K562 (cell line): ENCODE data around the gene ITK. TPM values are rescaled to one million over a fixed set of nuclear protein-coding genes. Genes with fewer than 3 reads are reported as not detected.

Source experiments
- ATAC-seq: fragments of 200-7000 bp; cut with Tn5 transposase; 3 replicates; pipeline ENCODE4 v1.9.1; 2020; ENCODE audit warnings: moderate library complexity
- BruUV-seq: library from RNA; stranded (reverse); fragments of 400-500 nt; replicated peaks from 2 replicates; lab custom pipeline; 2021; lab: Mats Ljungman, UMichigan
- CTCF ChIA-PET: fragments of 300-600 bp; formaldehyde crosslinking; extraction: SDS; loops from one replicate; lab custom pipeline; 2021; ENCODE audit warnings: low intra/inter-chr PET ratio; lab: Yijun Ruan, JAX
- POLR2A ChIA-PET: fragments of 300-600, 350-650 bp; sonication (Branson Sonifier 250); formaldehyde crosslinking; extraction: SDS; loops from one replicate; lab custom pipeline; 2021; ENCODE audit warnings: antibody characterized with exemption, inconsistent platforms; lab: Yijun Ruan, JAX
- DNase-seq, 4 experiments: peaks; one replicate each; pipeline versions ENCODE4 v3.0.0 to v3.0.0-alpha.2; 2011 to 2018; ENCODE audit warnings: low spot score in 3 of 4, mixed read lengths in 3 of 4; ENCODE audit errors: extremely low read depth in 1 of 4
- FAIRE-seq: peaks from 2 replicates; lab custom pipeline; 2011; peaks lifted over from hg19 to GRCh38; lab: Jason Lieb, UNC
- H2AFZ ChIP-seq: 2 replicates; pipeline ENCODE4 v1.6.0; 2011; ENCODE audit warnings: low read depth, low read length, control low read depth, inconsistent platforms
- H3K27ac ChIP-seq: fragments of 200-600 bp; 3 replicates; pipeline ENCODE4 v1.8.0; 2011; ENCODE audit warnings: low read depth, mild to moderate bottlenecking, control low read depth, inconsistent platforms, low read length, moderate library complexity, mixed read lengths; ENCODE audit errors: extremely low read depth
- H3K27me3 ChIP-seq, 2 experiments: fragments of 300-600 bp in 1 of 2; 2 replicates in 1 of 2; 3 replicates in 1 of 2; pipeline versions ENCODE4 v1.6.0 to v1.8.0; 2011; ENCODE audit warnings: inconsistent platforms in 2 of 2, low read length in 2 of 2, mild to moderate bottlenecking in 1 of 2, mixed read lengths in 1 of 2, moderate library complexity in 1 of 2; ENCODE audit not compliant: control insufficient read depth in 2 of 2, insufficient read depth in 2 of 2
- H3K36me3 ChIP-seq: fragments of 300-600 bp; 3 replicates; pipeline ENCODE4 v1.8.0; 2011; ENCODE audit warnings: mild to moderate bottlenecking, low read length, inconsistent platforms; ENCODE audit not compliant: control insufficient read depth, insufficient read depth
- H3K4me1 ChIP-seq, 2 experiments: fragments of 200-600 bp in 1 of 2; replicated peaks in 1 of 2; 2 replicates in 1 of 2; 3 replicates in 1 of 2; pipeline versions ENCODE4 v1.5.1 to v1.8.0; 2011; ENCODE audit warnings: inconsistent platforms in 2 of 2, low read length in 2 of 2, mild to moderate bottlenecking in 1 of 2, mixed read lengths in 1 of 2, moderate library complexity in 1 of 2; ENCODE audit not compliant: control insufficient read depth in 2 of 2, insufficient read depth in 2 of 2
- H3K4me2 ChIP-seq: 2 replicates; pipeline ENCODE4 v1.6.1; 2011; ENCODE audit warnings: low read length, control low read depth, inconsistent platforms, mixed read lengths; ENCODE audit not compliant: insufficient read depth
- H3K4me3 ChIP-seq: fragments of 200-600 bp; sonication (generic), shearing (Covaris generic); 2 replicates; pipeline ENCODE4 v1.5.1; 2016; ENCODE audit warnings: control low read depth, inconsistent platforms
- H3K79me2 ChIP-seq: fragments of 200-600 bp; 3 replicates; pipeline ENCODE4 v1.8.0; 2011; ENCODE audit warnings: low read length, inconsistent platforms; ENCODE audit not compliant: control insufficient read depth, insufficient read depth
- H3K9ac ChIP-seq, 2 experiments: 2 replicates each; pipeline versions ENCODE4 v1.6.0 to v1.6.1; 2011; ENCODE audit warnings: low read depth in 2 of 2, low read length in 2 of 2, control low read depth in 1 of 2, inconsistent platforms in 1 of 2, mild to moderate bottlenecking in 1 of 2, mixed read lengths in 1 of 2; ENCODE audit not compliant: insufficient read depth in 1 of 2
- H3K9me1 ChIP-seq: one replicate; pipeline ENCODE4 v1.6.0; 2011; ENCODE audit warnings: inconsistent platforms, mild to moderate bottlenecking, low read length, moderate library complexity; ENCODE audit not compliant: control insufficient read depth, insufficient read depth
- H3K9me3 ChIP-seq: replicated peaks from 2 replicates; pipeline ENCODE4 v1.5.1; 2011; ENCODE audit warnings: low read depth, low read length, inconsistent platforms; ENCODE audit not compliant: control insufficient read depth, insufficient read depth
- H4K20me1 ChIP-seq: replicated peaks from 2 replicates; pipeline ENCODE4 v1.6.1; 2011; ENCODE audit warnings: low read length, inconsistent platforms, mixed read lengths; ENCODE audit not compliant: control insufficient read depth, insufficient read depth
- FOXP1 ChIP-seq: sonication (generic); formaldehyde crosslinking; IDR thresholded peaks from 2 replicates; pipeline ENCODE4 v1.8.0; 2022; ENCODE audit warnings: mild to moderate bottlenecking, missing genetic modification reagents
- FOXP4 ChIP-seq: sonication (generic); formaldehyde crosslinking; IDR thresholded peaks from 2 replicates; pipeline ENCODE4 v1.8.0; 2022; ENCODE audit warnings: mild to moderate bottlenecking, missing genetic modification reagents, borderline replicate concordance
- IRF9 ChIP-seq: fragments of 450-650 bp; IDR thresholded peaks from 2 replicates; pipeline ENCODE4 v1.6.1; 2016; ENCODE audit warnings: missing biosample characterization, missing genetic modification characterization
- MLLT1 ChIP-seq, 2 experiments: fragments of 450-650 bp; IDR thresholded peaks; 2 replicates each; pipeline ENCODE4 v1.6.1; 2016
- RBM14 ChIP-seq: fragments of 200-400 bp; formaldehyde crosslinking; IDR thresholded peaks from 2 replicates; pipeline ENCODE4 v1.6.1; 2018; ENCODE audit warnings: low read depth, mild to moderate bottlenecking, low read length, moderate library complexity, borderline replicate concordance; ENCODE audit not compliant: insufficient read depth
- SAFB ChIP-seq: fragments of 200-400 bp; formaldehyde crosslinking; IDR thresholded peaks from 2 replicates; pipeline ENCODE4 v1.6.1; 2017; ENCODE audit warnings: low read depth, low read length, borderline replicate concordance
- TCF7L2 ChIP-seq: fragments of 150-350 bp; IDR thresholded peaks from 2 replicates; pipeline ENCODE4 v1.6.1; 2016; ENCODE audit warnings: low read depth, mild to moderate bottlenecking, low read length, moderate library complexity
- ZBTB5 ChIP-seq: fragments of 450-650 bp; IDR thresholded peaks from 2 replicates; pipeline ENCODE4 v1.6.1; 2017; ENCODE audit warnings: antibody characterized with exemption
- ZNF212 ChIP-seq: fragments of 450-650 bp; formaldehyde crosslinking; IDR thresholded peaks from 2 replicates; pipeline ENCODE4 v1.4.0; 2020; ENCODE audit warnings: mild to moderate bottlenecking
- ZNF217 ChIP-seq: sonication (generic); formaldehyde crosslinking; IDR thresholded peaks from 2 replicates; pipeline ENCODE4 v1.8.0; 2022; ENCODE audit warnings: mild to moderate bottlenecking, missing genetic modification reagents
- ZNF3 ChIP-seq: fragments of 250-450 bp; sonication (Bioruptor Pico); IDR thresholded peaks from 2 replicates; pipeline ENCODE4 v1.5.0; 2021; ENCODE audit warnings: mild to moderate bottlenecking, moderate library complexity
- WGBS: fragments of 100-300 bp; shearing (Covaris generic); methylation state at CpG from one replicate; pipeline ENCODE4 v1.1.6; 2016; ENCODE audit warnings: low coverage, mixed read lengths; ENCODE audit not compliant: insufficient coverage; ENCODE audit errors: missing lambda C conversion rate; 5-methylcytosine and 5-hydroxymethylcytosine counted together
- in situ Hi-C: fragments of 300-500 bp; cut with MboI; formaldehyde crosslinking; loops from 4 replicates; pipeline ENCODE4 v1.15.0; 2018; ENCODE audit warnings: inconsistent platforms, mixed read lengths
- intact Hi-C: fragments of 100-400 bp; cut with micrococcal nuclease; formaldehyde crosslinking; loops from 2 replicates; pipeline ENCODE4 v1.14.2; 2022
- polyA plus RNA-seq, 8 experiments: library from polyadenylated mRNA; depleted of rRNA in 4 of 8; stranded (reverse) in 5 of 8; unstranded in 3 of 8; fragments of >200 nt; fragmentation: Nextera tagmentation in 2 of 8; fragmentation: Illumina TruSeq in 1 of 8; extraction: Ambion mirVana in 2 of 8; extraction: Trizol in 1 of 8; gene quantifications; 2 replicates each; pipeline versions ENCODE4 v1.2.1 to v1.2.3, GENCODE V29; 2011 to 2014; ENCODE audit warnings: inconsistent platforms in 1 of 8, missing spikeins in 1 of 8
- total RNA-seq, 7 experiments: library from RNA; depleted of rRNA in 6 of 7; stranded (reverse); fragments of >200 nt in 6 of 7; fragmentation: Illumina TruSeq in 2 of 7; extraction: Trizol in 2 of 7; gene quantifications; 2 replicates each; pipeline versions ENCODE4 v1.2.1 to v1.2.3, GENCODE V29; 2011 to 2021; ENCODE audit warnings: low replicate concordance in 1 of 7

The ITK gene
- total and polyA plus RNA-seq, 9 of the 15 experiments (the other 6 are each of a cell fraction or from before 2014, with no cell fraction given): 0.04 to 0.75 TPM; not detected in 7

GRCh38 chr5:157182143-157182757 is 1.6 kb downstream of the ITK start (continued):
- TF ChIP-seq IRF9 (tag): no peak
- TF ChIP-seq SAFB: no peak
- TF ChIP-seq ZNF3: no peak

GRCh38 chr5:157184117-157184670 is 3.6 kb downstream of the ITK start:
- Histone ChIP-seq H3K4me3 (no peak overlapping the region), H3K27me3 (no peaks in the 10 kb centered on the region), H3K79me2 (no peaks in the 10 kb centered on the region), H3K9me3 (no peaks in the 10 kb centered on the region), H3K4me2 (no peak overlapping the region), H3K9me1 (no peaks in the 10 kb centered on the region), H3K4me1 (no peaks in the 10 kb centered on the region), H4K20me1 (no peaks in the 10 kb centered on the region), H3K9ac (no peak overlapping the region), H3K36me3 (no peaks in the 10 kb centered on the region), H3K27ac (no peak overlapping the region), H2AFZ (no peak overlapping the region)
- in situ Hi-C loops: no loop called here
- FAIRE-seq (no peak), DNase-seq (no peak), ATAC-seq (no peak)
- CTCF ChIA-PET: no interaction called here
- POLR2A ChIA-PET: no interaction called here
- intact Hi-C loops: no loop called here
- BruUV-seq: no TSS peak
- WGBS: under 1% methylated on average over 8 of the region's 8 CpGs
- TF ChIP-seq FOXP4 (CRISPR knock-in tag) (no peak), ZBTB5 (no peak), FOXP1 (CRISPR knock-in tag) (no peak), ZNF217 (CRISPR knock-in tag) (no peak), ZNF212 (CRISPR knock-in tag) (no peak), RBM14 (no peak), TCF7L2 (no peak), MLLT1 (IDR thresholded peaks at IDR 0.05) (no peak)
